MM.1S (cell line): Measurements from ENCODE around the gene TIMM21.

Source experiments
- EZH2 ChIP-seq: fragments of 300-600 bp; sonication (generic); optimal IDR thresholded peaks from 2 replicates; pipeline ENCODE3; 2017; ENCODE audit warnings: low read depth, mild to moderate bottlenecking, antibody characterized with exemption, low read length, mixed read lengths
- EZH2phosphoT487 ChIP-seq: fragments of 300-600 bp; sonication (generic); IDR thresholded peaks from 2 replicates; pipeline ENCODE4 v1.6.1; 2018; ENCODE audit warnings: antibody characterized with exemption, low read length
- TF ChIP-seq, protein P1 (sequence below): fragments of 300-600 bp; sonication (generic); IDR thresholded peaks from 2 replicates; pipeline ENCODE4 v1.5.1; 2016; ENCODE audit warnings: antibody characterized with exemption, low read length, mixed read lengths

DNA sequence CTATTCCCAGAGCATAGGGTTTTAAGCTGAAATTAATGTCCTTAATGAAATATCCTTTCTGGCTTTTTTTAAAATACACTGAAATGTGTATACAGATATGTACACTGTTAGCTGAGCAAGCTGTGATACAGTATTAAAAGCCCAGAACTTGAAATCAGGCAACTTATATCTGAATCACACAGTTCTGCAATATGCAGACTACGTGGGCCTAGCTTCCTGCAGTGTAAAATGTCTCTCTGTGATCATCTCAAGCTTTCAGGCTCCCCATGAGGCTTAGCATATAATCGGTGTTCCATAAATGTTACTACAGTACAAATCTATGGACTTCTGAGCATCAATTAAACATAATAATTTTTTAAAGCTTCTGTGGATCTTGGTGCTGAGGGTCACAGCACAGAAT is 8.9 kb upstream of the TIMM21 start:
- TF ChIP-seq, protein P1, sequence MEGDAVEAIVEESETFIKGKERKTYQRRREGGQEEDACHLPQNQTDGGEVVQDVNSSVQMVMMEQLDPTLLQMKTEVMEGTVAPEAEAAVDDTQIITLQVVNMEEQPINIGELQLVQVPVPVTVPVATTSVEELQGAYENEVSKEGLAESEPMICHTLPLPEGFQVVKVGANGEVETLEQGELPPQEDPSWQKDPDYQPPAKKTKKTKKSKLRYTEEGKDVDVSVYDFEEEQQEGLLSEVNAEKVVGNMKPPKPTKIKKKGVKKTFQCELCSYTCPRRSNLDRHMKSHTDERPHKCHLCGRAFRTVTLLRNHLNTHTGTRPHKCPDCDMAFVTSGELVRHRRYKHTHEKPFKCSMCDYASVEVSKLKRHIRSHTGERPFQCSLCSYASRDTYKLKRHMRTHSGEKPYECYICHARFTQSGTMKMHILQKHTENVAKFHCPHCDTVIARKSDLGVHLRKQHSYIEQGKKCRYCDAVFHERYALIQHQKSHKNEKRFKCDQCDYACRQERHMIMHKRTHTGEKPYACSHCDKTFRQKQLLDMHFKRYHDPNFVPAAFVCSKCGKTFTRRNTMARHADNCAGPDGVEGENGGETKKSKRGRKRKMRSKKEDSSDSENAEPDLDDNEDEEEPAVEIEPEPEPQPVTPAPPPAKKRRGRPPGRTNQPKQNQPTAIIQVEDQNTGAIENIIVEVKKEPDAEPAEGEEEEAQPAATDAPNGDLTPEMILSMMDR = no peak
- TF ChIP-seq EZH2phosphoT487 (no peak), EZH2 (no peak)
